NCI-H128 (cell line): ENCODE measurements around the gene MYO7A.
A peak's percentile ranks its signal among the peaks of the same experiment; 100 is the strongest.

ENCODE experiments used
- DNase-seq: peaks from one replicate; lab custom pipeline; 2025; ENCODE audit not compliant: unreplicated experiment; lab: John Stamatoyannopoulos, UW

The MYO7A gene

GRCh38 chr11:77144857-77145428, 16.9 kb downstream of the MYO7A start:
- no peak for DNase-seq

DNA sequence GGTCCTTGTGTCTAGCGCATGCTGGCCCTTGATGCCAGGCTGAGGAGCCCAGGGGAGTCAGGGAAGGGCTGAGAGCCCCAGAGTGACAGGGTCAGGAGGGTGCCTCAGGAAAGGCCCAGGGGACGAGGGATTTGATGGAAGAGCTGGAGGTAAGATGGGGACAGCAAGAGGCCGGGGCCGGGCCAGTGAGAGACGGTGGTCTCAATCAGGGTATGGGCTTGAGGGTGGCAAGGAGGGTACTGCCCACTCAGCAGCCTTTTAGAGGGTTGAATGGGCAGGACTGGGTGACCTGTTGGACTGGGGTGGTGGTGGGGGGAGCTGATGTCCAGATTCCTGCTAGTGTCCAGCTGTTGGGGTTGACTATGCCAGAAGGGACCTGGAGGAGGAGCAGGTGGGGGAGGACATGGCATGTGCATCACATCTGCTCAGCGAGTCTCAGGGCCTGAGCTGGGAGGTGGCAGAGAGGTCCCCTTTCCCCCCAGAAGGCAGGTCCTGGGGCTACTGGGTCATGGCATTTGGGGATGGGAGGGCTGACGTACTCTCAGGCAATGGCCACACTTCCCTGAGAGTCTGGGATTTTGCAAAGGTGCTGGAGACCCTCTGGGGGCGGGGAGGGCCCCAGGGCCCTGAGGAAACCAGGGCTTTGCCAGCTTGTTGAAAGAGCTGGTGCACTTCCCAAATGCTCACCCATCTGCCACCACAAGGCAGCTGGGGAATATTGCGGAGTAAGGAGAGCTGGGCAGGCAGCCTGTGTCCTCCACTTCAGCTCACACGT, 18.4 kb downstream of the MYO7A start:
- no peak for DNase-seq

DNA sequence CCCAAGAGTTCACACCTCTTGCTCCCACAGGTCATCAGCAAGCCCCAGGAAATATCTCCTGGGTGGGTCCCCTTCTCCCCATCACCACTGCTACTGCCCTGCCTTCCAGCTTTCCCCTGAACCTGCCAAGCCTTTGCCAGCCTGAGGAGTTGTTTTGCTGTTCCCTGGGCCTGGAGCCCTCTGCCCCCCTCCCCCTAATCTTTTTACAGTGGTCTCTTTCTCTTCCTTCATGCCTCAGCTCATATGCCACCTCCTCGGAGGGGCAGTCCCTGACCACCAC, 18.9 kb downstream of the MYO7A start:
- DNase-seq = no peak

DNA sequence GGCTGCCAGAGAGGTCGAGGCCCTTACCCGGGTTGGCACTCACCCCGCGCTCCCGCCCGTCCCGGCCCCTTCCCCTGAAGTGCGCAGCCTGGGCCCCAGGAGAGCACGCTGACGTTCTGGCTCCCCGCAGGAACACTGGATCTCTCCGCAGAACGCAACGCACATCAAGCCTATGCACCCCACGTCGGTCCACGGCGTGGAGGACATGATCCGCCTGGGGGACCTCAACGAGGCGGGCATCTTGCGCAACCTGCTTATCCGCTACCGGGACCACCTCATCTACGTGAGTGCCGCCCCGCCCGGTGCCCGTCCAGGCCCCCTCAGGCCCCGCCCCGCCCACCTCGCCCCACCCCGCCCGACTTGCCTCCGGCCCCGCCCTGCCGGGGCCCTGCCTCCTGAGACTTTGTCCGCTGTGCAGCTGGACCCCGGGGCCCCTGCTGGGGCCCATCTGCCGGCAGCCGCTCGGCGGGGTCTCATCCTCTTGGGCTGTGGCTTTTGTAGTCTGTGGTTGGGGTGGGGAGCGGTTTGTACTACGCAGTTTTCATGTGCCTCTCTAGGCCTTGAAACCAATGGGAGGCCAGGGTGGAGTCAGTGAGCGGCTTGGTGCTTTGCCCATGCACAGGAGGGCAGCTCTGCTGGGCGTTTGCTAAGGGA, 19.7 kb downstream of the MYO7A start:
- peak; percentile 66 for DNase-seq

- no peak for DNase-seq
These were observed 21.1 kb downstream of the MYO7A start for GRCh38 chr11:77148963-77149715.

DNA sequence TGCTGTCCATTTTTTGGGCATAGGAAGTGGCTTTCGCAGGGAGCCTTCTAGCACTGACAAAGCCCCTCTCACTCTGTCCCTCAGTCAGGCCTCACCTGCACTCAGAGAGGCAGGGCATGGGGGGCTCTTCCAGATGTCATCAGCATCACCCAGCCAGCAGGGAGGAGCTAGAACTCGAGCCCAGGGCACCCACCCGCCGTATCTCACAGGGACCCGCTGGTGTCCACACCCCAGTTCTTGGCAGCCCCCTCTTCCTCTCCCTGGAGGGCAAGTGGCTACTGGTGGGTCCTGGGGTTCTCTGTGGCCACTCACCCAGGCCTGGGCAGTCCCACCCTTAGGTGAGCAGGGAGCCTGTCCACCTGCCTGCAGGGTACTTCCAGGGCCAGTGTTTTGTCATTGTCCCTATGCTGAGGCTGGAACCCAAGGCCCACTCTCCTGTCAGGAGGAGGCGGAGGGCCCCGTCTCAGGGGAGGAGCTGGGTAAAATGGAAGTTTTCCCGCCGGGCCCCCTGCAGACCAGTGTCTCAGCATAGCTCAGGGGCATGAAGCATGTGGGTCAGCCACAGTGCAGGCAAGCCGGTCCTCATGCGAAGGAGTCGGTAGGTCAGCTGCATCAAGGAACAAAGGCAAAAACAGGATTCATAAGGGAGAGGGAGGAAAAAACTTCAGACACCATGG, 21.8 kb downstream of the MYO7A start:
- no peak for DNase-seq

DNA sequence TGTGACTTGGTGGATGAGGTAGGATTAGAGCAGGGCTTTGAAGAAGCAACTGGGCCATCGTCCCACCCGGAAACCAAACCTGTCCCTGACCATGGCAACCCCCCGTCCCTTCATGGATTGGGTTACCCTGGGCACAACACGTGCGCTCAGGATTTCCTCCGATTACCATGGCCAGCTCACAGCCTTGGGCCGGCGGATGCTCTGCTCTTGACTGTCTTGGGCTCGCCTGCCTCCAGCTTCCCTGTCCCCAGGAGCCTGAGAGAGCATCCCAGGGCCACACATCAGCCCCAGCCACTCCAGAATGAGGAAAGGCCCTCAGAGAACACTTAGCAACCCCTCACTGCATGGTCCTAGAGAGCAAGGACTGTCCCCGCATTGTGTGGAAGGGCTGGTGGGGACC, 22.8 kb downstream of the MYO7A start:
- no peak for DNase-seq

- no peak for DNase-seq
These were observed 23.9 kb downstream of the MYO7A start for GRCh38 chr11:77151804-77152509.

GRCh38 chr11:77152846-77153245, 24.8 kb downstream of the MYO7A start:
- DNase-seq = no peak

- DNase-seq = no peak
These were observed 25.5 kb downstream of the MYO7A start for GRCh38 chr11:77153276-77154185.

- DNase-seq = no peak
These were observed 26.5 kb downstream of the MYO7A start for GRCh38 chr11:77154381-77155081.

DNA sequence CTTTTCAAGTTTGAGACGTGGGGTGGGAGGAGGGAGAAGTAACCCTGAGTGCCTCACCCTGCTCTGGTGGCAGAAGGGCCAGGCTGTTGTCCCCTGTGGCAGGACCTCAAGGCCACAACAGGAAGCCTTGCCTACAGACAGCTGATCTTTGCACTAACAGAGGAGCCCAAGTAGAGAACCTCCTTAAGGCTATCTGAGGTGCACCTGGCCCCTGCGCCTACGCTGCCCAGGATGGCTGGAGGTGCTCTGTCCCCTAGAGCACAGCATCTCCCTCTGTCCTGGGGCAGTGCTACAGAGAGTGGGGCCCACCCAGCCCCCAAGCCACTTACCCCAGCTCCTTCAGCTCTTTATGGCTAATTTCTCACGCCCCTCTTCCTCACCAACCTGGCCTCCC, 27.0 kb downstream of the MYO7A start:
- no peak for DNase-seq

DNA sequence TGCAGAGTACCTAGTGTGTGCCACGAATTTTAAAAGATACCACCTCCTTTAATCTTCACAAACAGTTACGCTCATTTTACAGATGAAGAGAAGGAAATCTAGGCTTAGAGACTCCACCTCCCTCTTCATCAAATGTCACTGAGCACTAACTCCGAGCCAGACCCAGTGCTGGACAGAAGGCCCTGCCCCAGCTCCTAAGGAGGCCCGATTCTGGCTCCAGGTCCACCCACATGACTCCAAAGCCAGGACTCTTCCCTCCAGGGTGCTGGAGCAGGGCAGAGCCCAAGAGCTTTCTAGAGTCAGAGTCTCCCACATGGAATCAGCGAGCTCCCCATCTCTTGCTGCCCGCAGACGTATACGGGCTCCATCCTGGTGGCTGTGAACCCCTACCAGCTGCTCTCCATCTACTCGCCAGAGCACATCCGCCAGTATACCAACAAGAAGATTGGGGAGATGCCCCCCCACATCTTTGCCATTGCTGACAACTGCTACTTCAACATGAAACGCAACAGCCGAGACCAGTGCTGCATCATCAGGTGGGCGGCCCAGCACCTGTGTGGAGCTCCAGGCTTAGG, 27.6 kb downstream of the MYO7A start:
- no peak for DNase-seq

GRCh38 chr11:77156396-77157195, 28.6 kb downstream of the MYO7A start:
- DNase-seq = no peak

- no peak for DNase-seq
These were observed 30.1 kb downstream of the MYO7A start for GRCh38 chr11:77158041-77158695.

DNA sequence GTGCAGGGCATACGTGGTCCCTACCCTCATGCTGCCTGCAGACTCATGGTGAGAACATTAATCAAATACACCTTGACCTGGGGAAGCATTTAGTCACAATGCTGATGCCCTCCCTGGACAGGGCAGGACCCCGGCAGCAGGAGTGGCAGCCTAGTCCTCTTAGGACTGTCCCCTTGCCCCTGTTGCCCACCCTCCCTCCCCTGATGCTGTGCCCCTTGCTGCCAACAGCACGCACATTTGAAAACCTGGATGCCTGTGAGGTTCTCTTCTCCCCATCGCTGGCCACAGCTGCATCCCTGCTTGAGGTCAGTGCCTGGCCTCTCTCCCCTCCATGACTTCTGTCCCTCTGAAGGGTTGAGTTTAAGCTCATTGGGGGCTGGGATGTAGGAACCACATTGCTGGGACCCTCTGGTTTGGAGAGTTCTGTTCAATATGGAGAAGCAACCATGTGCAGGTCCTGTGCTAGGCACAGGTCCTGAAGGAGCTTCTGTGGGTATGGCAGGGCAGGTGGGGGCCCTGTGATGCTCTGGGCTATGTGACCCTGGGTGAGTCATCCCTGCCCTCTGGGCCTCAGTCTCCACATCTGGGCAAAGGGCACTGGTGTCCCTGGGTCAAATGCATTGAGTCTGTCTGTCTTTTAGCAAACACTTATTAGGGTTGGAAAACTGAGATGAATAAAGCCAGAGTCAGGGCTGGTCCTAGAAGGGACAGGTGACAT, 31.3 kb downstream of the MYO7A start:
- DNase-seq = no peak
